ENCODE results near the gene MAP3K21. TPM values are rescaled to one million over a fixed set of nuclear protein-coding genes. Genes with fewer than 3 reads are reported as not detected.

Gene MAP3K21
- total and polyA plus RNA-seq, 2 of the 4 experiments (the other 2 are of a cell fraction): 0.15 to 0.18 TPM

DNA sequence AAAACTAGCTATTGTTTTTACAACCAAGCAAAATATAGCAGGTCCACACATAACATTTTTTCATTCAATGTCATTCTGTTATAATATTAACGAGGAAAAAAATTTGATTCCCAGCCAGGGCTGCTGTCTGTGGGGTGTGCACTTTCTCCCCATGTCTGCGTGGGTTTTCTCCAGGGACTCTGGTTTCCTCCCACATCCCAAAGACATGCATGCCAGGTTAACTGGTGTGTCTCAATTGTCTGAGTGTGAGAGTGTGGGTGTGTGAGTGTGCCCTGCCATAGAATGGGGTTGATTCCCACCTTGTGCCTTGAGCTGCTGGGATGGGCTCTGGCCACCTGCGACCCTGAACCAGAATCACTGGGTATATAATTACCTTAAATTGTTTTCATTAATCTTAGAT, 60.1 kb downstream of the MAP3K21 start:
- no peaks in the 10 kb centered on the region for H4K20me1 ChIP-seq (ENCODE audit: insufficient read depth, low read length)
- no peaks in the 10 kb centered on the region for H3K4me1 ChIP-seq (ENCODE audit: control insufficient read depth, insufficient read depth, low read length)
- H3K56ac ChIP-seq (ENCODE audit: extremely low read depth, insufficient read depth, low read length): no peak overlapping the region
- H2BK15ac ChIP-seq (ENCODE audit: low read depth, low read length): no peak overlapping the region
- no peak overlapping the region for H4K5ac ChIP-seq (ENCODE audit: low read depth, low read length)
- H2BK120ac ChIP-seq (ENCODE audit: low read depth, low read length): no peak overlapping the region
- H2BK5ac ChIP-seq (ENCODE audit: low read depth, low read length, poor library complexity, severe bottlenecking): no peak overlapping the region
- ChIA-PET POLR2A (ENCODE audit: unreplicated experiment) (no interaction called here), CTCF (no interaction called here)
- H3K27me3 ChIP-seq (ENCODE audit: control insufficient read depth, insufficient read depth, low read length): no peaks in the 10 kb centered on the region; the same call in 1 of the 2 replicates
- no peak overlapping the region for H3K18ac ChIP-seq (ENCODE audit: low read depth, low read length)
- no peak overlapping the region for H3K23ac ChIP-seq (ENCODE audit: low read depth, low read length)
- dilution Hi-C loops (cut with HindIII; ENCODE audit: low sequenced_read_pairs, unreplicated experiment) (no loop called here), intact Hi-C loops (cut with micrococcal nuclease) (no loop called here), in situ Hi-C loops (cut with MboI; ENCODE audit: low sequenced_read_pairs) (no loop called here)
- no peak overlapping the region for H4K8ac ChIP-seq (ENCODE audit: low read depth in 2 of 2, low read length in 2 of 2)
- no peak overlapping the region for H4K91ac ChIP-seq (ENCODE audit: insufficient read depth, low read depth, low read length)
- H3K9me3 ChIP-seq (ENCODE audit: control insufficient read depth, insufficient read depth, low read length): no peaks in the 10 kb centered on the region
- no peak overlapping the region for H2BK20ac ChIP-seq (ENCODE audit: low read depth, low read length)
- H3K14ac ChIP-seq (replicated peaks; ENCODE audit: low read depth, low read length): no peak overlapping the region
- no peaks in the 10 kb centered on the region for H3K9me1 ChIP-seq (ENCODE audit: insufficient read depth, low read length)
- TF ChIP-seq MAFK (IDR thresholded peaks at IDR 0.05; ENCODE audit: low read depth, low read length) (no peak), SMC3 (IDR thresholded peaks at IDR 0.05; ENCODE audit: low read depth, low read length) (no peak), RCOR1 (IDR thresholded peaks at IDR 0.05; ENCODE audit: insufficient replicate concordance, low read length) (no peak), BHLHE40 (IDR thresholded peaks at IDR 0.05; ENCODE audit: low read depth, low read length) (no peak), NFE2L2 (IDR thresholded peaks at IDR 0.05; ENCODE audit: low read depth, low read length) (no peak), CEBPB (IDR thresholded peaks at IDR 0.05; ENCODE audit: low read depth, low read length) (no peak), FOS (IDR thresholded peaks at IDR 0.05; ENCODE audit: low read depth, low read length) (no peak), RFX5 (IDR thresholded peaks at IDR 0.05; ENCODE audit: low read depth, low read length) (no peak), RAD21 (IDR thresholded peaks at IDR 0.05; ENCODE audit: low read length) (no peak), POLR2A (IDR thresholded peaks at IDR 0.05; ENCODE audit: low read depth, low read length) (no peak), MAZ (IDR thresholded peaks at IDR 0.05; ENCODE audit: borderline replicate concordance, low read depth, low read length) (no peak), CHD1 (IDR thresholded peaks at IDR 0.05; ENCODE audit: low read depth, low read length) (no peak), MXI1 (IDR thresholded peaks at IDR 0.05; ENCODE audit: borderline replicate concordance, low read depth, low read length) (no peak)
- TF ChIP-seq, protein P1, sequence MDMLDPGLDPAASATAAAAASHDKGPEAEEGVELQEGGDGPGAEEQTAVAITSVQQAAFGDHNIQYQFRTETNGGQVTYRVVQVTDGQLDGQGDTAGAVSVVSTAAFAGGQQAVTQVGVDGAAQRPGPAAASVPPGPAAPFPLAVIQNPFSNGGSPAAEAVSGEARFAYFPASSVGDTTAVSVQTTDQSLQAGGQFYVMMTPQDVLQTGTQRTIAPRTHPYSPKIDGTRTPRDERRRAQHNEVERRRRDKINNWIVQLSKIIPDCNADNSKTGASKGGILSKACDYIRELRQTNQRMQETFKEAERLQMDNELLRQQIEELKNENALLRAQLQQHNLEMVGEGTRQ (IDR thresholded peaks at IDR 0.05; ENCODE audit: low read depth, low read length): no peak
- TF ChIP-seq, protein P2, sequence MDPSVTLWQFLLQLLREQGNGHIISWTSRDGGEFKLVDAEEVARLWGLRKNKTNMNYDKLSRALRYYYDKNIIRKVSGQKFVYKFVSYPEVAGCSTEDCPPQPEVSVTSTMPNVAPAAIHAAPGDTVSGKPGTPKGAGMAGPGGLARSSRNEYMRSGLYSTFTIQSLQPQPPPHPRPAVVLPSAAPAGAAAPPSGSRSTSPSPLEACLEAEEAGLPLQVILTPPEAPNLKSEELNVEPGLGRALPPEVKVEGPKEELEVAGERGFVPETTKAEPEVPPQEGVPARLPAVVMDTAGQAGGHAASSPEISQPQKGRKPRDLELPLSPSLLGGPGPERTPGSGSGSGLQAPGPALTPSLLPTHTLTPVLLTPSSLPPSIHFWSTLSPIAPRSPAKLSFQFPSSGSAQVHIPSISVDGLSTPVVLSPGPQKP (IDR thresholded peaks at IDR 0.05; ENCODE audit: borderline replicate concordance, low read depth, low read length): no peak
- TF ChIP-seq, protein P3, sequence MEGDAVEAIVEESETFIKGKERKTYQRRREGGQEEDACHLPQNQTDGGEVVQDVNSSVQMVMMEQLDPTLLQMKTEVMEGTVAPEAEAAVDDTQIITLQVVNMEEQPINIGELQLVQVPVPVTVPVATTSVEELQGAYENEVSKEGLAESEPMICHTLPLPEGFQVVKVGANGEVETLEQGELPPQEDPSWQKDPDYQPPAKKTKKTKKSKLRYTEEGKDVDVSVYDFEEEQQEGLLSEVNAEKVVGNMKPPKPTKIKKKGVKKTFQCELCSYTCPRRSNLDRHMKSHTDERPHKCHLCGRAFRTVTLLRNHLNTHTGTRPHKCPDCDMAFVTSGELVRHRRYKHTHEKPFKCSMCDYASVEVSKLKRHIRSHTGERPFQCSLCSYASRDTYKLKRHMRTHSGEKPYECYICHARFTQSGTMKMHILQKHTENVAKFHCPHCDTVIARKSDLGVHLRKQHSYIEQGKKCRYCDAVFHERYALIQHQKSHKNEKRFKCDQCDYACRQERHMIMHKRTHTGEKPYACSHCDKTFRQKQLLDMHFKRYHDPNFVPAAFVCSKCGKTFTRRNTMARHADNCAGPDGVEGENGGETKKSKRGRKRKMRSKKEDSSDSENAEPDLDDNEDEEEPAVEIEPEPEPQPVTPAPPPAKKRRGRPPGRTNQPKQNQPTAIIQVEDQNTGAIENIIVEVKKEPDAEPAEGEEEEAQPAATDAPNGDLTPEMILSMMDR (conservative IDR thresholded peaks at IDR 0.05; ENCODE audit: low read depth, low read length): no peak
- no peak overlapping the region for H2AFZ ChIP-seq (replicated peaks; ENCODE audit: low read length, poor library complexity)
- H2AK5ac ChIP-seq (ENCODE audit: low read depth, low read length): no peak overlapping the region
- no peak overlapping the region for H3K27ac ChIP-seq (ENCODE audit: insufficient read depth, low read length)
- no peak overlapping the region for H2AK9ac ChIP-seq (replicated peaks; ENCODE audit: low read depth, low read length, poor library complexity)
- no peak overlapping the region for H3K4ac ChIP-seq (ENCODE audit: low read depth, low read length)
- no peak overlapping the region for H3K9ac ChIP-seq (ENCODE audit: low read depth, low read length)
- H3K4me3 ChIP-seq (ENCODE audit: insufficient read depth, low read depth, low read length): no peak overlapping the region
- DNase-seq (no peak), ATAC-seq (ENCODE audit: low read depth) (no peak)
- H3K79me1 ChIP-seq (ENCODE audit: low read depth in 1 of 2, low read length in 2 of 2): no peaks in the 10 kb centered on the region
- no CpG with 5 or more reads among the region's 3 CpGs for whole genome bisulfite sequencing, 2 experiments (ENCODE audit: extremely low coverage in 2 of 2, insufficient read length in 1 of 2)
- H3K4me2 ChIP-seq (ENCODE audit: low read depth, low read length): no peak overlapping the region
- BruUV-seq (replicated peaks): no TSS peak
- H3K36me3 ChIP-seq (ENCODE audit: control insufficient read depth, insufficient read depth, low read length): no peaks in the 10 kb centered on the region
